Gastroesophageal sphincter (tissue), 4 donors: Measurements from ENCODE around the gene OPN4. TPM values are rescaled to one million over a fixed set of nuclear protein-coding genes. Genes with fewer than 3 reads are reported as not detected.

ENCODE experiments used
- ATAC-seq: fragments of 150-250 bp; one replicate; pipeline ENCODE4 v1.9.1; 2016; ENCODE audit warnings: mild to moderate bottlenecking, moderate library complexity
- H3K27ac ChIP-seq, 4 donors: fragments of 200-600 bp; sonication (generic) in 3 of 4; 1 replicate in 3 of 4; 2 replicates in 1 of 4; pipeline ENCODE4 v1.5.1; 2016 to 2019
- H3K27me3 ChIP-seq: fragments of 200-600 bp; sonication (generic); one replicate; pipeline ENCODE4 v1.5.1; 2019
- H3K36me3 ChIP-seq, 2 donors: fragments of 200-600 bp; sonication (generic); one replicate each; pipeline ENCODE4 v1.5.1; 2019; ENCODE audit warnings: control low read depth in 1 of 2
- H3K4me1 ChIP-seq, 3 donors: fragments of 200-600 bp; sonication (generic); 1 replicate in 2 of 3; 2 replicates in 1 of 3; pipeline ENCODE4 v1.5.1; 2016 to 2019; ENCODE audit warnings: control low read depth in 2 of 3
- H3K4me3 ChIP-seq, 2 donors: fragments of 200-600 bp; sonication (generic); one replicate each; pipeline ENCODE4 v1.5.1; 2019; ENCODE audit warnings: mild to moderate bottlenecking in 1 of 2, moderate library complexity in 1 of 2
- H3K9me3 ChIP-seq, 3 donors: fragments of 200-600 bp; sonication (generic); one replicate each; pipeline ENCODE4 v1.5.1; 2017 to 2019; ENCODE audit warnings: control low read depth in 2 of 3
- EP300 ChIP-seq: sonication (generic); formaldehyde crosslinking; IDR thresholded peaks from one replicate; pipeline ENCODE4 v1.6.1; 2017; ENCODE audit warnings: antibody characterized with exemption, mild to moderate bottlenecking
- POLR2A ChIP-seq, 2 donors: fragments of 450-650 bp; IDR thresholded peaks; one replicate each; pipeline ENCODE4 v1.6.1; 2017; ENCODE audit warnings: antibody characterized with exemption in 2 of 2, mild to moderate bottlenecking in 2 of 2, moderate library complexity in 1 of 2
- POLR2AphosphoS5 ChIP-seq: sonication (generic); formaldehyde crosslinking; IDR thresholded peaks from one replicate; pipeline ENCODE4 v1.6.1; 2017; ENCODE audit warnings: antibody characterized with exemption
- WGBS, 2 donors: methylation state at CpG; one replicate each; pipeline ENCODE4 v1.1.5; 2018; ENCODE audit warnings: low coverage in 1 of 2; 5-methylcytosine and 5-hydroxymethylcytosine counted together
- total RNA-seq, 4 donors: library from RNA; depleted of rRNA; stranded (reverse); fragments of >200 nt; gene quantifications; one replicate each; pipeline ENCODE4 v1.1.0, GENCODE V29; 2016
- TF ChIP-seq, protein P1 (sequence below), 4 experiments: fragments of 200-600 bp in 2 of 4; fragments of 450-650 bp in 2 of 4; sonication (generic) in 1 of 4; IDR thresholded peaks; one replicate each; pipeline ENCODE4 v1.5.1; 2017 to 2019; ENCODE audit warnings: antibody characterized with exemption in 4 of 4, mild to moderate bottlenecking in 2 of 4, moderate library complexity in 2 of 4

Gene OPN4
- total RNA-seq, 4 donors from 2014 or later: not detected

GRCh38 chr10:86667421-86668181 lies 13.3 kb downstream of the OPN4 start:
- WGBS, 2 donors: no CpG with 5 or more reads among the region's 10 CpGs
- H3K4me3 ChIP-seq: peak overlapping the region in 1 of 2 donors; percentile 52

GRCh38 chr10:86668297-86669165 lies 14.2 kb downstream of the OPN4 start, which contains the start of gene LDB3:
LDB3 (plus strand) TSS chr10:86668511; CDS start chr10:86668692, 181 bp downstream.
- H3K4me1 ChIP-seq: peaks cover 0 to 100% (median 23%) of the 10 kb centered on the region in 3 donors
- H3K27ac ChIP-seq: peak within 1 kb of the TSS; percentile 73 to 97 (median 93)
- whole genome bisulfite sequencing, 2 donors: 20 to 55% methylated on average over 3 to 5 of the region's 23 CpGs
- TF ChIP-seq POLR2A (IDR thresholded peaks at IDR 0.05): peak; percentile 82 to 87
- TF ChIP-seq, protein P1, sequence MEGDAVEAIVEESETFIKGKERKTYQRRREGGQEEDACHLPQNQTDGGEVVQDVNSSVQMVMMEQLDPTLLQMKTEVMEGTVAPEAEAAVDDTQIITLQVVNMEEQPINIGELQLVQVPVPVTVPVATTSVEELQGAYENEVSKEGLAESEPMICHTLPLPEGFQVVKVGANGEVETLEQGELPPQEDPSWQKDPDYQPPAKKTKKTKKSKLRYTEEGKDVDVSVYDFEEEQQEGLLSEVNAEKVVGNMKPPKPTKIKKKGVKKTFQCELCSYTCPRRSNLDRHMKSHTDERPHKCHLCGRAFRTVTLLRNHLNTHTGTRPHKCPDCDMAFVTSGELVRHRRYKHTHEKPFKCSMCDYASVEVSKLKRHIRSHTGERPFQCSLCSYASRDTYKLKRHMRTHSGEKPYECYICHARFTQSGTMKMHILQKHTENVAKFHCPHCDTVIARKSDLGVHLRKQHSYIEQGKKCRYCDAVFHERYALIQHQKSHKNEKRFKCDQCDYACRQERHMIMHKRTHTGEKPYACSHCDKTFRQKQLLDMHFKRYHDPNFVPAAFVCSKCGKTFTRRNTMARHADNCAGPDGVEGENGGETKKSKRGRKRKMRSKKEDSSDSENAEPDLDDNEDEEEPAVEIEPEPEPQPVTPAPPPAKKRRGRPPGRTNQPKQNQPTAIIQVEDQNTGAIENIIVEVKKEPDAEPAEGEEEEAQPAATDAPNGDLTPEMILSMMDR (IDR thresholded peaks at IDR 0.05): peak in 1 of 4 experiments; percentile 19
- peak; percentile 95 for TF ChIP-seq POLR2AphosphoS5
- no peak for TF ChIP-seq EP300
- no peaks in the 10 kb centered on the region for H3K36me3 ChIP-seq
- peak; percentile 77 for ATAC-seq
- H3K27me3 ChIP-seq: no peaks in the 10 kb centered on the region
- H3K4me3 ChIP-seq: peak within 1 kb of the TSS; percentile 20 to 52
- H3K9me3 ChIP-seq: no peaks in the 10 kb centered on the region

More at GRCh38 chr10:86667421-86668181, 13.3 kb downstream of the OPN4 start:
- no peak for ATAC-seq
- TF ChIP-seq EP300 (no peak), POLR2A (IDR thresholded peaks at IDR 0.05) (no peak), POLR2AphosphoS5 (peak; percentile 49)
- Histone ChIP-seq H3K27me3 (no peaks in the 10 kb centered on the region), H3K36me3 (no peaks in the 10 kb centered on the region), H3K27ac (peak overlapping the region; percentile 73 to 97 (median 93)), H3K4me1 (peaks cover 0 to 90% (median 14%) of the 10 kb centered on the region in 3 donors), H3K9me3 (no peaks in the 10 kb centered on the region)

DNA sequence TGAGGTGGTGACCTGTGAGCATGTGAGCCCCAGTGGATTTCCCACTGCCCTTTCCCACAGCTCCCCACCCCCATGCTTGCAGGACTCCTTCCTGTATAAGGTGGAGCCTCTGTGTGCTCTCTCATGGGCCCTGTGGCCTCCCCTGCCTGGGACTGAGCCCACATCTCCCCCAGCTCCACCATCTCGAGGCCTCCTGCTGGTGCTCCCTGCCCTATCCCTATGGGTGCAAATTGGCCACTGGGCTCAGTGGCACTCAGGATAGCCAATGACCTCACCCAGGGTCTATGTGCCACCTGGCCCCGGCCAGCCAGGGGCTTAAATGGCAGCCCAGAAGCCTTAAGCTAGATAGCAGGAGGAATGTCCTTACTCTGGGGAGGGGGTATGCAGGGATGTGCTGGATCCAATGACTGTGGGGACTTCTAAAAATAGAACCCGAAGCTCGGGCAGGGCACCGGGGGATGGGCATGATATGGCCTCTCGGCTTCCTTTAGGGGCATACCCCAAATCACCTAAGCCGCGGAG lies 16.0 kb downstream of the OPN4 start:
- Histone ChIP-seq H3K9me3 (no peaks in the 10 kb centered on the region), H3K36me3 (no peaks in the 10 kb centered on the region), H3K27me3 (no peaks in the 10 kb centered on the region), H3K4me1 (peaks cover 0 to 100% (median 32%) of the 10 kb centered on the region in 3 donors), H3K4me3 (peak overlapping the region; percentile 0 to 52), H3K27ac (peak overlapping the region; percentile 73 to 97 (median 93))
- TF ChIP-seq, protein P1 (IDR thresholded peaks at IDR 0.05): no peak
- TF ChIP-seq POLR2AphosphoS5 (no peak), POLR2A (IDR thresholded peaks at IDR 0.05) (no peak), EP300 (no peak)
- ATAC-seq: no peak
- WGBS, 2 donors: no CpG with 5 or more reads among the region's 8 CpGs

DNA sequence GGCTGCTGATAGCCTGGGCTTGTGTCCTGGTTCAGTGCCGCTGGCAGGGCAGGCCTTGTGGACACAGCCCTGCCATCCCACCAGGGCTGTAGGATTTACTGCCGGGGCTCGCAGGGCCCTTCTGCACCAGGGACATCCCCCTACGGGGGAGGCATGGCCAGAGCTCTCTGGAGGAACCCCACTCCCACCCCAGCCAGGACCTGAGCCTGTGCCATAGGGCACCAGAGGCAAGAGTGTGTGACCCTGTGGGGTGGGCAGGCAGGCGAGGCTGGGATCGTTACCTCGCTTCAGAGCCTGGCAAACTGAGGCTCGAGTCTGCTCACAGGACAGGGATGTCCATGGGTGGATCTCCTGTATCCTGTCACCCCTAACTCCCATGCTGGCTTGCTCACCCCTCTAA lies 16.5 kb downstream of the OPN4 start:
- Histone ChIP-seq H3K27ac (peak overlapping the region; percentile 73 to 97 (median 93)), H3K36me3 (no peaks in the 10 kb centered on the region), H3K4me1 (peaks cover 0 to 100% (median 32%) of the 10 kb centered on the region in 3 donors), H3K9me3 (no peaks in the 10 kb centered on the region), H3K27me3 (no peaks in the 10 kb centered on the region), H3K4me3 (peak overlapping the region; percentile 0 to 52)
- WGBS, 2 donors: no CpG with 5 or more reads among the region's 8 CpGs
- ATAC-seq: no peak
- TF ChIP-seq POLR2A (IDR thresholded peaks at IDR 0.05): no peak
- TF ChIP-seq, protein P1 (IDR thresholded peaks at IDR 0.05): no peak
- no peak for TF ChIP-seq EP300
- no peak for TF ChIP-seq POLR2AphosphoS5

DNA sequence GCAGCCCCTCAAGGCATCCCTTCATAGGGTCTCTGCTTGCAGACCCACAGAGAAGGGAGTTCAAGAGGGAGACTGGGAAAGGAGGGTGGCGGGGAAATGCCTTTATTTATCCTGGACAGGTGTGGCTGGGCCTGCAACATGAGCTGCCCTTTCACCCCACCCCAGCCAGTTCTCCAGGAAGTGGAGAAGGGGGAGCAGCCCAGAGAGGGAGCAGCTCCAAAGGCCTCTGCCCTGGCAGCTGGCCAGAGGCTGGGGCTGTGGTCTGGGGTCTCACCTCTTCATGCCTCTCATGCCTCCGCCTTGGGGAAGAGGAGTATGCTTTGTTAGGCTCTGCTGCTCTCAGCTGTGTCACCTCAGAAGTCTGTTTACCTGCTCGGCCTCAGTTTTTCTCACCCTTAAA lies 17.1 kb downstream of the OPN4 start:
- Histone ChIP-seq H3K27ac (peak overlapping the region; percentile 73 to 97 (median 93)), H3K9me3 (no peaks in the 10 kb centered on the region), H3K27me3 (no peaks in the 10 kb centered on the region), H3K4me3 (peak overlapping the region in 1 of 2 donors; percentile 52), H3K36me3 (no peaks in the 10 kb centered on the region), H3K4me1 (peaks cover 0 to 100% (median 32%) of the 10 kb centered on the region in 3 donors)
- TF ChIP-seq POLR2AphosphoS5: no peak
- TF ChIP-seq, protein P1 (IDR thresholded peaks at IDR 0.05): no peak
- TF ChIP-seq EP300: no peak
- TF ChIP-seq POLR2A (IDR thresholded peaks at IDR 0.05): no peak
- no CpG with 5 or more reads among the region's 3 CpGs for WGBS, 2 donors
- ATAC-seq: no peak
